ENCODE results near the gene ANKRD37.

GRCh38 chr4:185392156-185392555 is 4.5 kb upstream of the ANKRD37 start:
- no peak for TF ChIP-seq POLR2A (IDR thresholded peaks at IDR 0.05; ENCODE audit: low read depth)
- no peak for TF ChIP-seq CTCF (IDR thresholded peaks at IDR 0.05)

All from esophagus muscularis mucosa (tissue), 3 donors.